Cardiac muscle cell (in vitro differentiated cells and primary cell): Measurements from ENCODE around the gene TTR. TPM values are rescaled to one million over a fixed set of nuclear protein-coding genes. Genes with fewer than 3 reads are reported as not detected.

Experiments used
- DNase-seq, 2 donors: peaks; one replicate each; pipeline versions ENCODE4 v3.0.0 to v3.0.0-alpha.2; 2010 to 2017; ENCODE audit warnings: low read depth in 1 of 2, low spot score in 1 of 2
- H3K27ac ChIP-seq: fragments of 200-600 bp; sonication (generic); 2 replicates; pipeline ENCODE4 v1.5.1; 2016
- H3K27me3 ChIP-seq: fragments of 200-600 bp; sonication (generic); 2 replicates; pipeline ENCODE4 v1.6.0; 2016; ENCODE audit warnings: control low read depth
- H3K36me3 ChIP-seq: fragments of 200-600 bp; sonication (generic); 2 replicates; pipeline ENCODE4 v1.5.1; 2016; ENCODE audit warnings: control low read depth
- H3K4me1 ChIP-seq: fragments of 200-600 bp; sonication (generic); 2 replicates; pipeline ENCODE4 v1.8.1; 2017; ENCODE audit warnings: low read depth, mild to moderate bottlenecking, mixed run types
- H3K4me3 ChIP-seq: fragments of 200-600 bp; sonication (generic); 2 replicates; pipeline ENCODE4 v1.5.1; 2016; ENCODE audit warnings: mild to moderate bottlenecking
- H3K9me3 ChIP-seq: fragments of 200-600 bp; sonication (generic); 2 replicates; pipeline ENCODE4 v1.5.1; 2017; ENCODE audit warnings: low read depth, mild to moderate bottlenecking, control low read depth
- CTCF ChIP-seq: IDR thresholded peaks from 2 replicates; pipeline ENCODE4 v1.5.1; 2012; ENCODE audit warnings: low read depth, mild to moderate bottlenecking, low read length
- polyA plus RNA-seq: library from polyadenylated mRNA; unstranded; fragments of >200 nt; fragmentation: Nextera tagmentation; extraction: Ambion mirVana; gene quantifications from 2 replicates; pipeline ENCODE4 v1.2.1, GENCODE V29; 2016
- total RNA-seq: library from RNA; depleted of rRNA; stranded (reverse); fragments of >200 nt; gene quantifications from 2 replicates; pipeline ENCODE4 v1.2.3, GENCODE V29; 2016

The TTR gene
- total and polyA plus RNA-seq, 2 experiments from 2014 or later = 0.98 to 2.7 TPM

GRCh38 chr18:31579375-31579774, 12.3 kb upstream of the TTR start:
- H3K36me3 ChIP-seq = no peaks in the 10 kb centered on the region
- no peak overlapping the region for H3K4me3 ChIP-seq
- no peak overlapping the region for H3K27ac ChIP-seq
- no peaks in the 10 kb centered on the region for H3K27me3 ChIP-seq
- H3K9me3 ChIP-seq = no peaks in the 10 kb centered on the region
- H3K4me1 ChIP-seq = no peaks in the 10 kb centered on the region
- DNase-seq = no peak
- TF ChIP-seq CTCF = no peak

- no peaks in the 10 kb centered on the region for H3K9me3 ChIP-seq
- DNase-seq = peak in 1 of 2 donors; percentile 53
- no peak overlapping the region for H3K27ac ChIP-seq
- H3K4me3 ChIP-seq = no peak overlapping the region
- no peaks in the 10 kb centered on the region for H3K4me1 ChIP-seq
- no peaks in the 10 kb centered on the region for H3K36me3 ChIP-seq
- no peaks in the 10 kb centered on the region for H3K27me3 ChIP-seq
- no peak for TF ChIP-seq CTCF
These were observed 10.0 kb upstream of the TTR start for GRCh38 chr18:31581498-31582197.

GRCh38 chr18:31583185-31583854, 8.4 kb upstream of the TTR start:
- no peak for DNase-seq
- Histone ChIP-seq H3K4me1 (peaks cover 6% of the 10 kb centered on the region), H3K9me3 (no peaks in the 10 kb centered on the region), H3K27me3 (no peaks in the 10 kb centered on the region), H3K27ac (no peak overlapping the region), H3K36me3 (no peaks in the 10 kb centered on the region), H3K4me3 (no peak overlapping the region)
- TF ChIP-seq CTCF = no peak

GRCh38 chr18:31585991-31586390, 5.7 kb upstream of the TTR start:
- no peaks in the 10 kb centered on the region for H3K27me3 ChIP-seq
- no peak overlapping the region for H3K27ac ChIP-seq
- no peak overlapping the region for H3K4me3 ChIP-seq
- no peaks in the 10 kb centered on the region for H3K36me3 ChIP-seq
- no peak for TF ChIP-seq CTCF
- peaks cover 6% of the 10 kb centered on the region for H3K4me1 ChIP-seq
- no peaks in the 10 kb centered on the region for H3K9me3 ChIP-seq
- DNase-seq = no peak

- Histone ChIP-seq H3K27me3 (no peaks in the 10 kb centered on the region), H3K9me3 (no peaks in the 10 kb centered on the region), H3K27ac (peak overlapping the region; percentile 42), H3K4me1 (peaks cover 6% of the 10 kb centered on the region), H3K4me3 (no peak overlapping the region), H3K36me3 (no peaks in the 10 kb centered on the region)
- peak in 1 of 2 donors; percentile 38 for DNase-seq
- TF ChIP-seq CTCF = no peak
These were observed 5.1 kb upstream of the TTR start for GRCh38 chr18:31586616-31587015.
